Measurements from ENCODE around the gene TNRC6C.

- no peak for TF ChIP-seq HES4 (CRISPR knock-in tag; IDR thresholded peaks at IDR 0.05; ENCODE audit: borderline replicate concordance)
- no peak for TF ChIP-seq ZNF780A (CRISPR knock-in tag; IDR thresholded peaks at IDR 0.05)
- no peak for TF ChIP-seq CTCF (CRISPR knock-in tag; IDR thresholded peaks at IDR 0.05)
- TF ChIP-seq KMT2B (CRISPR knock-in tag; IDR thresholded peaks at IDR 0.05) = no peak
- TF ChIP-seq CAMTA2 (CRISPR knock-in tag; IDR thresholded peaks at IDR 0.05; ENCODE audit: borderline replicate concordance) = no peak
- TF ChIP-seq ZNF138 (CRISPR knock-in tag; IDR thresholded peaks at IDR 0.05; ENCODE audit: low read depth) = no peak
- TF ChIP-seq ZNF3 (CRISPR knock-in tag; IDR thresholded peaks at IDR 0.05) = no peak
- no peak for TF ChIP-seq ZNF280D (CRISPR knock-in tag; IDR thresholded peaks at IDR 0.05)
- no peak for TF ChIP-seq SOX13 (IDR thresholded peaks at IDR 0.05)
- no peak for TF ChIP-seq SOX13 (CRISPR knock-in tag; conservative IDR thresholded peaks at IDR 0.05 in 1 of 2, IDR thresholded peaks at IDR 0.05 in 1 of 2)
- no peak for TF ChIP-seq ATF3 (CRISPR knock-in tag; IDR thresholded peaks at IDR 0.05)
- no peak for TF ChIP-seq MAZ (IDR thresholded peaks at IDR 0.05; ENCODE audit: borderline replicate concordance, low read depth, low read length)
- TF ChIP-seq MAZ (CRISPR knock-in tag; IDR thresholded peaks at IDR 0.05; ENCODE audit: low read depth) = no peak
- no peak for TF ChIP-seq RNF2 (conservative IDR thresholded peaks at IDR 0.05; ENCODE audit: low read depth)
- TF ChIP-seq RXRA (CRISPR knock-in tag; IDR thresholded peaks at IDR 0.05) = no peak
These were observed 162.7 kb downstream of the TNRC6C start for GRCh38 chr17:78120971-78121800.
